ENCODE results near the gene CREB5.
A peak's percentile ranks its signal among the peaks of the same experiment; 100 is the strongest.
"Not testable (repeated sequence)": the region's sequence is repeated elsewhere in the genome, so short reads cannot be mapped to it uniquely, and the experiment has no call there.

Gene CREB5, protein sequence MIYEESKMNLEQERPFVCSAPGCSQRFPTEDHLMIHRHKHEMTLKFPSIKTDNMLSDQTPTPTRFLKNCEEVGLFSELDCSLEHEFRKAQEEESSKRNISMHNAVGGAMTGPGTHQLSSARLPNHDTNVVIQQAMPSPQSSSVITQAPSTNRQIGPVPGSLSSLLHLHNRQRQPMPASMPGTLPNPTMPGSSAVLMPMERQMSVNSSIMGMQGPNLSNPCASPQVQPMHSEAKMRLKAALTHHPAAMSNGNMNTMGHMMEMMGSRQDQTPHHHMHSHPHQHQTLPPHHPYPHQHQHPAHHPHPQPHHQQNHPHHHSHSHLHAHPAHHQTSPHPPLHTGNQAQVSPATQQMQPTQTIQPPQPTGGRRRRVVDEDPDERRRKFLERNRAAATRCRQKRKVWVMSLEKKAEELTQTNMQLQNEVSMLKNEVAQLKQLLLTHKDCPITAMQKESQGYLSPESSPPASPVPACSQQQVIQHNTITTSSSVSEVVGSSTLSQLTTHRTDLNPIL

DNA sequence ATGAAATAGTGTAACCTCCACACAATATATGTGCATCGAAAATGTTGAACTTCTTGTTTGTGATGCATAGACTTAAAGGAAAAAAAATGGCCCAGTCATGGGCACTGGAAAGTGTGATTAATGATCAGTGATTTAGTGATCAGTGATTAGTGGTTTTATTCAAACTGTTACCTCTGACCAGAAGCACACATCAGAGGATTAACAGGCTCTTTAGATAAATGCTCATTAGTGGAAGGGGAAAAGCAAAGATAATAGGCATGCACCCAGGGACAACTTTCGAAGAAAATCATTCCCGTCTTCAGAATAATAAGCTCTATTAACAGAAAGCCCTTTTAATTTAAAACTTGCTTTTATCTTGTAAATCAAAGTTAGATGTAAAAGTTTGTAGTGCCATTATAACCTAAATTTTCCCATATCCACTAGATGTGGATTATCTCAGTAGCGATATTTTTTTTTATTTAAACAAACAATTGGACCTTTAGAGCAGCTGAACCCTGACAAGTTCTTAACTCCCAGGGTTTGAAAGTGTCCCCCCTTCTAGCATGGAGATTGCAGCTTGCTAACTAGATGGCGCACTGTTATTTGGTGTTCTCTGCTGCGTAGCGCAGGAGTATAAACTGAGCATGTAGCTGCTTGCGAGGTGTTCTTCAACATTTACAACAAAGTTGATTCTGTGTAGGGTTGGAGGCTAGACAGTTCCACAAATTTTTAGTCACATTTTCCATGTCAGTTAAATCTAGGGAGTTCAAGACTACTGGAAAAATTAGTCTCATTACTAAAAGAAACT lies at the start of gene CREB5:
Gene CREB5, plus strand, starts transcription at position 643 of the 787 bp plus-strand sequence. CDS start 397 bp downstream, outside the sequence.
- DNase-seq, result no peak

DNA sequence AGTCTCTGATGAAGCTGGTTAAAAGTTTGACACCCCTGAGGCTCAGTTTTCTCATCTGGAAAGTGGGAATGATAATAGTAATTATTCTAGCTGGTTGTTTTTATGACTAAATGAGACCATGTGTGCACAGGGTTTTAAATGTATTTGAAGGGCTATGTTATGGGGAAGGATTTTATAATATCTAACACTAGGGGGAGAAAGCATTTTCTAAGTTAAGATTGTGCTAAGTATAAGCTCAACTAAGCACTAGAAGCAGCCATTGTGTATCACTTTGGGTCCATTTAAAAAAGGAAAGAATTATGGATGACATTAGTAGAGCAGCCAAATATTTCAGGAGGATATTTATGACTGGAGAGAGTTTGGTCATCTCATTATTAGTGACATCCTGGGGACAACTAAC lies 49.5 kb upstream of the CREB5 start:
- DNase-seq, result no peak

DNA sequence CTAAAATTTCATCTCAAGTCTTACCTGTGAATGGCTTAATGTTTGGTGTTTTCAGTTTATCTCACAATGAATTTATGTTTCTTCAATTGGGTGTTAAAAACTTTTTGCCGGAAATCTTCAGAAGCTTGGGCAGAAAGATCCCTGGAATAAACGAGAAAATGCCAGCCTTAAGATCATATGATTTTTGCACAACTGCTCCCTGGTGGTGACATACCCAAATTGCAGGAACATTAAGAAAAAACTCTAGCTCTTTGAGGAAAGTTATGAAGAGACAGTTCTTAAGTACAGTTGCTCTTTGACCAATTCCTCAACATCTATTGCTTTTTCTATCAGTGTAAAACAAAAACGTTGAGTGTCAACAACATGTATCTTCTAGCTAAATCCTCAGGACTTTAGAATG lies 48.2 kb upstream of the CREB5 start:
- no peak for DNase-seq

DNA sequence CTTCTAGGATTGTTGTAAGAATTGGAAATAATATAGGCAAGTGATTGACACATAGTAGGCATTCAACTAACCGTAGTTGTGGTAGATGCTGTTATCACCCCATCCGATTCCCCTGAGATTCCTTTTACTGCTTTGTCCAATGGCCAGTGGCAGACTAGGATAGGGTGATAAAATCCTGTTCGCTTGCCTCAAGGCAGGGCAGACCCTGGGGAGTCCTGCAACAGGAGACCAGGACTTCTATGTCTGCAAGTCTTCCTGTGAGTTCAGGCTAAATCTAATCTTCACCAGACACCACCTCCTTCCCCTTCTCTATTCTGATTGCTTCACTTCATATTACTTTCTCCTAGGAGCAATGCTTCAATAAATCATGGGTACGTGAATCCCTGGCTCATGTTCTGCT lies 42.8 kb upstream of the CREB5 start:
- no peak for DNase-seq

DNA sequence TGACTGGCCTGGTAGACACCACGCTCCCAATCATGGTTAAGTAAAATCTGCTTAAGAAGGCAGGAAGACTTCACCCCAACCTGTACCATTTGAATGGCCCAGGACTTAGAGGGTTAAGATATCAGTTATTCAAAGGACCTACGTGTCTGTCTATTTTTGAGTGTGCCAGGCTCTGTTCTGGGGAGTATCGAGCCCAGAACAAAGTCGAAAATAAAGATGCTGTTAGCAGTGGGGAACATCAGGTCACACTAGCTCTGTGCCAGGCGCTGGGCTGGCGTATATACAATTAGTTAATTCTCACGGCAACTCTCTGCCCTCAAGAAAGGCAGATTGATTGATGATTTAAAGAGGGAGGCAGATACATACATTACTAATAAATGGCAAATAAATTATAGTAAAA lies 40.5 kb upstream of the CREB5 start:
- no peak for DNase-seq

DNA sequence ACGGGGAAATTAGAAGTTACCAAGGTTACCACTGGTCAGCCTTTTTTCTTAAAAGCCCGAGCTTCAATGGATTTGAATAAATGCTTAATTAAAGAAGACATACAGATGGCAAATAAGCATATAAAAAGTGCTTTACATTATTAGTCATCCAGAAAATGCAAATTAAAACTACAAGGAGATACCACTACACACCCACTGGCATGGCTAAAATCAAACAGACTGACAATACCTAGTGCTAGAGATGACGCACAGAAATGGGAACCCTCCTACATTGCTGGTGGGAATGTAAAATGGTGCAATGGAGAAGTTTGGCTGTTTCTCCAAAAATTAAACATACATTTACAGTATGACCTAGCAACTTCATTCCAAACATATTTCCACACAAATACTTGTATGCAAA lies 38.3 kb upstream of the CREB5 start:
- DNase-seq, result no peak

DNA sequence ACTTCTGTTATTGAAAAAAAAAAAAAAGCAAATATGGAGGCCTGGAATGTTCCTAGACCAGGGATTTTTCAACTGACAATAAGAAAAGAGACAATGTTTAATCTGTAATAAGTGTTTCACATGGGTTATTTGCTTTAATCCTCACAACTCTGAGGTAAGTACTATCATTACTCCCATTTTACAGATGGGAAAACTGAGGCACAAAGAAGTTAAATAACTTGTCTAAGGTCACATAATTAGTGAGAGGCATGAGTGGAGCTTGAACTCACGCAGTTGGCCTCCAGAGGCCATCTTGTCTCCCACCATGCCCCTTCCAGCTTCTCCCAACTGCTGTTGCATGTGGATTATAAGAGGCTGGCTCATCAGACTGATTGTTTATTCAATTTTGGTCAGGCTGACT lies 36.6 kb upstream of the CREB5 start:
- DNase-seq, result no peak

DNA sequence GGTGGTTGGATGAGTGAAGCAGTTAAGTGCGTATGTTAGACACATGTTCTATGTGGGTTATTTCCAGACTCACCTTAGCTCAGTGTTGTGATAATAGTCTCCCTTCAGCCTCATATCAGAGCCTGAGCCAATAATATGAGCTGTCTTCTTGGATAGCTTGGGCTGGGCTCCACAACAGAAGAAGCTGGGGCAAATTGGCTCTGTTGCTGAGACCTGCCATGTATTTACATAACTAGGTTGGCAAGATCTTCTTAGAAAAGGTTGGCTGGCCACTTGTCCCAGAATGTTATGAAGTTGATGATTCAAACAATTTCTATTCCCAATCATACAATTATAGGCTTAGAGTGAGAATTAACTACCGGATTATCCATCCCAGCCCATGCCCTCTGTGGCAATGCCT lies 35.7 kb upstream of the CREB5 start:
- no peak for DNase-seq

DNA sequence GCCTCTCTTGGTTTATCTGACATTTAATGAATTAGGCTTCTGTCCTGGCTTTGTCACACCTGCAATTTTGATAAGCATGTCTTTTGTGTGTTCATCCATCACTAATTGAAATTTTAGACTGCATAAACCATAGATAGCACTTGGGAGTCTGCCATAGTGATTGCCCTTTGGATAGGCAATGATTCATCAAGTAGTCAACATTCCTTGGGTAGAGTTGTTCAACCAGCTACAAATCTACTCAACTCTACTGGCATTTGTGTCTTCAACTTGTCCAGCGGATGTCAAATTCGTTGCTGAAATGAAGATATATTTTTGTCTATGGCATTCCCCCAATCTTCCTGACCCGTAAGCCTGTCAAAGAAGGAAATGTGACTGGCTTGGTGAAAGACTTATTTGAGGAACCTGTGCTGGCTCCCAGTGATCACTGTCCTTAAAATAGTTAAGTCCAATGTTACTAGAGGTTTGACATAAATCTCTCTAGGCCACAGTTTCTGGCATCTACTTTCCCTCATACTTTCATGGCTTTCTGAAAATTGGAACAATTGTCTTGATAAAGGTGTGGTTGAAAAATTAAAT lies 33.7 kb upstream of the CREB5 start:
- DNase-seq, result no peak

DNA sequence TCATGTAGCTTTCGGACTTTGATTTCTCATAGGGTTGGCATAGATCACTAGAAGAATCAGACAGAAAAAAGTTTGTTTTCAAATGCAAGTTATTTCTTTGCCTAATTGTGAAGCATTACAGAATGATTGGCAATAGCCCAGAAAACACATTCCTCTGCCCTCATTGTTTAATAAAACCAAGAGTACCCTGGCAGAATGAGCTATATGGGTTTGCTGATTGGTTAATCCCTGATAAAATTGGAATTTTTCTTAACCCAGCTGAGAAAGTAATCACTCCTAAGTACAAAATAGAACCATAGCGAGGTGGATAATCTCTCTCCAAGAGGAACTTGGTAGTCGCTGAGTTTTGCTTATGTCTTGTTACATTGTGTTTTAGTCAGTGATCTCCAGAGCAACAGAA lies 30.9 kb upstream of the CREB5 start:
- DNase-seq, result no peak

DNA sequence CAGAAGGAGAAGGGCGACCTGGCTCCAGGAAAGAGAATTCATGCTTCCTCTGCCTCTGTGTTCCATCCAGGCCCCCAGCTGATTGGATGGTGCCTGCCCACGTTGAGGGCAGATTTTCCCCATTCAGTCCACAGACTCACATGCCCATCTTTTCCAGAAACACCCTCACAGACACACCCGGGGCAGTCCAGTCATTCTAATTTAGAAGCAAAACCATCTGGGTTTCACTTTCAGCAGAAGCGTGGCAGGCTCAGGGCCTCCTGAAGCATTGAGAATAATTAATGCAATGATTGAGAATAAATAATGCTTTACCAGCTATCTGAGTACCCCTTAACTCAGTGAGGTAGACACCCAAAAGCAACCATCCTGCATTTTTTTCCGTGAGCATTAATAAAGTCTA lies 30.2 kb upstream of the CREB5 start:
- no peak for DNase-seq

DNA sequence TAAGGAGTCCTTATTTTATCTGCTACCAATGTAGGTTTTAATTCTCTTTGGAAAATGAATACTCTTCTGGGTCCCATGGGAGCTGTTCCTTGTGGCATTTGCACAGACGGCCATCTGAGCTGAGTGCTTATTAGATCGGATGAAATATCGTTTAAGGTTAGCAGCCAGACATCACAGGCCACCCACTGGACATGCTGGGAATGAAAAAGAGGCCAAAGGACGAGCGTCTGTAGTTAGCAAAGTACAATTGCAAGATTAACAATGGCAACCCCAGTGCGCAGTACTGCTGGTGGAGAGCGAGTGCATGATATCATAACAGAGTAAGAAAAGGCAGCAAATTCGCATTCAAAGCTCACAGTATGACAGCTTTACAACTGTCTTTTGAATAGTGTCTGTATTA lies 28.3 kb upstream of the CREB5 start:
- no peak for DNase-seq

DNA sequence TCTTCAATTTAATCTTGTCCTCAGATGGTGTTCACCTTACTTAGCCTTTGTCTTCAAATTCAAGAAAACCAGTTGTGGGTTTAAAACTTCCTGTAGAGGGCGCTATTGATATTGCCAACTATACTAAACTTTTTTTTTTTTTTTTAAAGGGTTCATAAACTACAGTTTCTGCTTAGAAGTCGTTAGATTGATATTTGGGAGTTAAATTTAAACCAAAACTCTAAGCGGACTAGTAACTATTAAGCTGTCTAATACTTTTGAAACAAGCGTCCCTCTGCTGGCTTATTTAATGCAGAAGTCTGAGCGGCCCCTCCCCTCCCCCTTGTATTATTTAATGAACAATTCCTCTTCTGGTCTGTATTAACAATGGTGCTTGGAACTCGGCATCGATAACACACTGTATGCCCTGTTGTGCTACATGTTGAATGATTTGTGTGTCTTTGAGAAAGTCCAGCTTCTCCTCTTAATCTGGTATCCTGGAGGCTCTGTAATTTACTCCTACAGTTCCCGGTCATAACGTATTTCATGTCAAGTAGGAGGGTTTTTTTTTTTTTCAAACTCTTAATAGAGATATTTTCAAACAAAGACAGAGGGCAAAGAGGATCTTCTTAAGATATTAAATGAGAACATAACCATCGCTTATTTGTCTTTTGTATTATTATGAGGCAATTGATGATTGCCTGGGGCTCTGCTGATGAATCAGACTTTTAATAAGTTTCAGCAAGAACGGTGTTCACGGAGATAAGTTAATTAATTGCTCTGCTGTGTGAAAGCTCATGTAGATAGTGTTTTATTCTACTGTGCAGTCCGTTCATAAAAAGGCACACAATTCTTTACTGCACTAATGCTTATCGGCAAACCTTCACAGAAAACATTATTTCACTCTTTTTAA lies 22.6 kb upstream of the CREB5 start:
- peak; percentile 70 for DNase-seq

DNA sequence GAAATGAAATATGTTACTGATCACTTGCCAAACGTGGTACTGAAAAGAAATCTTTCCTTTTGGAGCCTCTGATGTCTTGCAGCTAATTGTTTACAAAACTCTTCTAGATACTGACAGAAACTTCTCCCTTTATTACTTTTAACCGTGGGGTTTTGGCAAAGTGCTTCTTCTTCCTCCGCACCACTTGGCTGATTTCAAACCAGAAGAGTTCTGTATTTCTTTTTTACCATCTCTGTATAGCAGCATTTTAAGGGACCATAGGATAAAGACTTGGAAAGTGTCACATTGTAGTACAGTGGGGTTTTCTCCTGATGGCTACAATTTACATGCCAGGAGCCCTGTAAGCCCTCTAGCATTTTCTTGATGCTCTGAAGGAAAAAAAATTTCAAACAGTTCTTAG lies 21.9 kb upstream of the CREB5 start:
- no peak for DNase-seq

DNA sequence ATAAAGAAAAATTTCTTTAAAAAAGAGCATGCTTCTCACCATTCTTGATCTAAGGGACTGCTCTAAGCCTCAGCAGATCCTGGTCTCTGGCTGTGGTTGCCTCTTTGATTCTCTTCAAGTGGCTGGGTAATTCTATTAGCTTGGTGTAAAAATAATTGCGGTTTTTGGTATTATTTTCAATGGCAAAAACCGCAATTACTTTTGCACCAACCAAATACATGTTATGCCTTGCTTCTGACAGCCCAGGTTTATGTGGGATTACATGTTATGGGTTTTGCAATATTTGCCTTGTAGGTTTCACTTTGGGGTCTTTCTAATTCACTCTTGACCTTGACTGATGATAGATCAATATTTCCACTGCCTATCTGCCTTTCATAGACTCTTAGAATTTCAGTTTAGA lies 20.0 kb upstream of the CREB5 start:
- no peak for DNase-seq

DNA sequence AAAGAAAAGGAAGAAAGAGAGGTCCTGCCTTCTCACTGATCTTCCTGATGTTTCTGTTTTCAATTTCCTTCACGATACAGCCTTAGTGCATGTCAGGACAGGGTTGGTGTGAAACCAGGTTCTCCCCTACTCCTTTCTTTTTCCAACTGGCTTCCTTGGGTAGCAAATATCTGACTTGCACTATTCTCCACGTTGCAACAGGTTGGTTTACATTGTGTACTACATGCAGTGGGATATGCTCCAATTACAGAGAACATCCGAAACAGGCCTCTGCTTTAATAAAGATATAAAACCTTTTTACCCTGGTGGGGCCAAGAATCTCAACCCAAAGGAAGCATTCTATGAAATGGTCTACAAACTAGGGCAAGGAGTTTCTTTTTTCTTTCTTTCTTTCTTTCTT lies 16.9 kb upstream of the CREB5 start:
- no peak for DNase-seq

DNA sequence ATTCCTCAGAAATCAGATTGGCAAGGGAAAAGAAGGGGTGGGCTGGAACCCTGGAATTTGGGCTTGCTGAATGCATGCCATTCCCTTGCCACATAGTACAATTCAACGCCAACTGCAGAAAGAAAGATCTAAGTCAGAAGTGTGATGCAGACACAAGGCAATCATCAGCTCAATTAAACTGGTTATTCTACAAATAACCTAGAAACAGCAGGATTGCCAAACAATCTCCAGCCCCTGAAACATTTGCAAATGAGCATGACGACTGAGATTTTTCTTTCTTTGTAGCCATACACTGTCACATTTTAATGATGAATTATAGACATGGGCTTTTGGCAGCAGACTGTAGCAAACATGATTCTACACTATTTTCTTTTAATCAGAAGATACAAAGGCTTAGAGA lies 16.5 kb upstream of the CREB5 start:
- no peak for DNase-seq

DNA sequence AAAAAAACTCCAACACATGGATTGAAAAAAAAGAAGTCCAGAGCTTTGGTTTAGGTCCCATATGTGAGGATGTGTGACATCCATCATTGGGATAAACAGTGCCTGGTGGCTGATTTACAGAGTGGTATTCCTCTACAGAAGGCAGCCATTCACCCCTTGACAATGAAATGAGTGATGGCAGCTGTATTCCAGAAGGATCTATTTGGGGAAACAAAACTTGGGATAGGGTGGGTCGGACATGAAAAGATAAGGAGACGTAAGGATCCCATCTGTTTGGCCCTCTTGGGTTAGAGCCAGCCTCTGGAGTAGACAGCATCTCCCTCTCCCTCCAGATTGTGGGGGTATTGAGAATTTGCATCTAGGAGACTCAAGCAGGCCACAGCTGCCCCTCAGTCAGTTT lies 15.2 kb upstream of the CREB5 start:
- no peak for DNase-seq

DNA sequence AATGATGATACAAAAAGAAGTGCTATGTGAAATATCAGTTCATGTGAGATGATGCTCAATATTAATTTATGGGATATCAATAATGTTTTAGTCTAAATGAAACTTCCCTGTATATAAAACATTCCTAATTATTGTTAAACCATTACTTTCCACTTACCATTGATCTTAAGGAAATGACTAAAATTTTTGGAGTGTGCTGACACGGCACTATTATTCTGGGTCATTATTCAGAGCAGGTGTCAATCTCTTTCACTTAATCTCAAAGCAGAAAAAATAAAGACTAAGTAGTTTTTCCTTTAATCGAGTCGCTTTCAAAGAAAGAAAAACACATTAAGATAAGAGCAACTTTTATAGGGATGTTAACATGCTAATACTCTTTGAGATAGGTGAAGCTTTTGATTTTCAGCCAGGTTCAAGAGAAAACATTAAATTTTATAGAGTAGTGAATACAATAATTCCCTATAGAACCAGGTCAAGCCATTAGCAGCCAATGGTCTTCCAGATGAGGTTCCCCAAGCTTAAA lies 11.4 kb upstream of the CREB5 start:
- DNase-seq, result no peak

DNA sequence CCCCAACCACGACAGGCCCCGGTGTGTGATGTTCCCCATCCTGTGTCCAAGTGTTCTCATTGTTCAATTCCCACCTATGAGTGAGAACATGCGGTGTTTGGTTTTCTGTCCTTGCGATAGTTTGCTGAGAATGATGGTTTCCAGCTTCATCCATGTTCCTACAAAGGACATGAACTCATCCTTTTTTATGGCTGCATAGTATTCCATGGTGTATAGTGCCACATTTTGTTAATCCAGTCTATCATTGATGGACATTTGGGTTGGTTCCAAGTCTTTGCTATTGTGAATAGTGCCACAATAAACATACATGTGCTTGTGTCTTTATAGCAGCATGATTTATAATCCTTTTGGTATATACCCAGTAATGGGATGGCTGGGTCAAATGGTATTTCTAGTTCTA lies 10.8 kb upstream of the CREB5 start:
- not testable (repeated sequence) for DNase-seq

DNA sequence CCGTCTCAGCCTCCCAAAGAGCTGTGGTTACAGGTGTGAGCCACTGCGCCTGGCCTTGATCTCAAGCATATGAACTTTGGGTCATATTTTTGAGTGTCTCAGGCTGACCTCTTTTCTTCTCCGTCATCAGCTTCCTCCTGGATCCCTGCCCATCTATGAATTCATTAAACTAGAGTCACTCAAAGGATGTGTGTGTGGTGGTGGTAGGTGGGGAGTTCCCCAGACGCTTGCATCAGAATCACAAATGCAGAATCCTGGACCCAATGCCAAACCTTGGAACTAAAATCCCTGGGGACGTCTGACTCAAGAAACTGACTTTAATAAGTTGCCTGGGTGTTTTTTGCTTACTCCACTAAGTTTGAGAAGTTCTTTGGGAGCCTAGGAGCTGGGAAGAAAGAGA lies 6.7 kb upstream of the CREB5 start:
- no peak for DNase-seq

DNA sequence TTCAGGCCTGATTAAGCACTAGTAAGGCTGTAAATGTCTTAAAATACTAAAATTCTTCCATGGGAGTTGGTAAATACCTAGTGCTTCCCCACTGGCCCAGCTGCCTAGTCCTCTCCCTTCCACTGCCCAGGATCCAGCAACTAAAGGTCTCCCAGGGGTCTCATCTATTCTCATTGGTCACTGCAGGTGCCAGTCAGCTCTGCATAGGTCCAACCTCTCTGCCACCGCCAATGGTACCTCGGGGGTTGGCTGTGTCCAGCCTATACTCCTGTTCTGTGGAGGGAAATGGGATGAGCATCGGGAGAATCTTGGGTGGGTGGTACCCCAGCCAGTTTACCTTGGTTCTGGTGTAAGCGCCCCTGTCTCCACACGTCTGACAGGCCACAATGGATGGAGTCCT lies 6.1 kb upstream of the CREB5 start:
- no peak for DNase-seq

DNA sequence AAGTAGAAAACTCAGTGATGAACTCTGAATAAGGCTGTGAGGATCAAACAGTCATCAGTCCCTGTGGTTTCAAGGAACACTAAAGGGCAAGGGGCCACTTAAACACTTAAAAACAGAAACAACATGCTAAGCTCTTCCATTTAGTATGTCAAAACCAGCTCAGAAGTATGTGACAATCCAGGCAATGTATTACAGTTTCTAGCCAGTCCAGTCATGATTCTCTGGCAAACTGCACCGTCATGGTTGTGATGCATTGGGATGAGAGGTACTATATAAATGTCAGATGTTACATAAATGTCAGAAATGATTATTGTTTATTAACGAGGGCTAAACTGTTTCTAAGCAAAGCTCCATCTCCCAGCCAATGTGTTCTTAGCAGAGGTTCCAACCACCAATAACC lies 4.7 kb upstream of the CREB5 start:
- DNase-seq, result no peak
